GM21515 (cell line): Measurements from ENCODE around the gene GALNT17.
"Not testable (repeated sequence)": the region's sequence is repeated elsewhere in the genome, so short reads cannot be mapped to it uniquely, and the experiment has no call there.

Experiments used
- ATAC-seq: cut with Tn5 transposase; IDR thresholded peaks from one replicate; pipeline ENCODE4 v1.9.1; 2021; ENCODE audit not compliant: unreplicated experiment

GALNT17 gene

DNA sequence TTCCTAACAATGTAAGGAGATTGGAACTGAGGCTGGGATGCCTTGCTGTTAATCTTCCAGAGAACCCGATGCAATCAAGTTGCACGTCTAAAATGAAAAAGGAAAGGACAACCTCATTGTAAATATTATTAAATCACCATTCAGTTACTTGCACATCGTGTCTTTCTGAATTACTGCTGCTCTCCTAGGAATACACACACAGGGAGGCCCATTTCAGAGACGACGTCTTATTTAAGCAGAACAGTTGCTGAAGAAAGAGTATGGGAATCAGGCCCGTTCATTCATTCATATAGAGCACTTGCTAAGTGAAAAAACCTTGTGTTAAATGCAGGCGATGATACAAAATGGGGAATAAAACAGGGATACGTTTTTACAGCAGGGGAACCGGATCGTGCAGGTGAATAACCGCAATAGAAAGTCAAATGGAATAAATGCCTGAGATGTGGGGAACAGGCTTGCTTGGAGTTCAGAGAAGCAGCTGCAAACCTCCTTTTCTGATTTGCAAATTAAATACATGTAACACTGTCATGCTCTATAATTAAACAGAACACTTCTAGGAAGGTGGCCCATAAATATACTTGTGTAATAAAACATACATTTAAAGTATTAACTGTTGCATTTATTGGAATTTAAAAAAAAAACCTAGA is 409.9 kb downstream of the GALNT17 start:
- ATAC-seq: no peak

DNA sequence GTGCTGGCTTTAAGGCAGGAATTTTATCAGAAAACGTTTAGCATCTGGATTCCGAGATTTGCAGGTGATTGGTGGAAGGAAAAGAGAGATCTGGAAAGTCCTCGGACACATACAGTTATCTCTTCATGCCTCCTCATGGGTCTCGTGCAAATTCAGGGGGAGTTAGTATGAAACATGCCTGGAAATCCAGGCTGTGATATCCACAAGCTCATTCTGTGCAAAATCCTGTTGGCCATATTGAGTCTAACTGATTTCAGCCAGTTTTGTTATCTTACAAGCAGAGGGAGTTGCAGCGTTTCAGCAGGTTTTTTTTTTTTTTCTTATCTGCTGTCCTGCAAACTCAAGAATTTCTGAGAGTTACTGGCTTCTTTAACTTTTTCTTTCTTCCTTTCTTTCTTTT is 411.5 kb downstream of the GALNT17 start:
- no peak for ATAC-seq

DNA sequence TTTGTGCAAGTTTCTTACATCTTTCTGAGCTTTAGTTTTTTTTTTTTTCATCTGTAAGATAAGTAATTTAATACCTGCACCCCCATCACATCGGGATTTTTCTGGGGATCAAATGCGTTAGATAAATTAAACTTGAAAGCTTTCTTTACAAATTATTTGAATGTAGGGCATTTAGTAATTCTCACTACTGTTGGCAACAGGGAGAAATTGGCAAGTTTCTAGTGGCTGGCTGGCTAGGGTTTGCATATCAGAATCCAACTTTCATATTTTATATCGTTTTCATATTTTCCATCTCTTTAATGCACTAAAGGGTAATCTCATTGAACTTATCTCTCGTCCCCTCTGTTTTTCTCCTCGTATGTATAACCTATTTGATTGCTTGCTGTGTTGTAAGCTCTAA is 412.9 kb downstream of the GALNT17 start:
- no peak for ATAC-seq

DNA sequence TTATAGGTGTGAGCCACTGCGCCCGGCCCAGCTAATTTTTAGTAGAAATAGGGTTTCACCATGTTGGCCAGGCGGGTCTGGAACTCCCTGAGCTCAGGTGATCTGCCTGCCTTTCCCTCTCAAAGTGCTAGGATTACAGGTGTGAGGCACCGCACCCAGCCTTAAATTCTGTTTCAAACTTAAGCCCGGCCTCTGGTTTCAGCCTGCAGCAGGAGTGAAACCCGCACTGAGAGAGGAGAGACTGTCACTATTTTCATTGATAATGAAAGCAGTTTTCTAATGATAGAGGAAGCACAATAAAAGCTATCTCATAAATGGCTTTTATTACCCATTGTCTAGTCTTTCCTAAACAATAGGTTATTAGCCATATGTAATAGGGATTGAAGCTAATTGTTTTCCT is 415.5 kb downstream of the GALNT17 start:
- ATAC-seq: no peak

DNA sequence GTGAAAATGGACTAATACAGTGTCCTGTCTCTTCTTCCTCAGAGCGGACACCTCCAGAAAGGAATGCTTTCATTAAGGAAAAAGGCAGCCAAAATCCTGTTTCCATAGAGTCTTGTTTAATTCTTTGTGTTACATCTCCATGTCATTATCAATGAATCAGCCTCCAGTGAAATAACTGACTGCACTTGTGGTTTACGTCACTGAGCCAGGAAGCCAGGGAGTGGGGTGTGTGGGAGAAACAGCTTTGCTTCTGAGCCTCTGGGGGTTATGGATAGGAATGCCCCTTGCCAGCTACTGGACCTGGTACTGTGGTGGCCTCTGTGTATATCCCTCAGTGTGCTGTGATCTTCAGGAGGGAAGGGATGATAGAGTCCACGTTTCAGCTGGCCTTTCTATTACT is 416.8 kb downstream of the GALNT17 start:
- ATAC-seq: no peak

DNA sequence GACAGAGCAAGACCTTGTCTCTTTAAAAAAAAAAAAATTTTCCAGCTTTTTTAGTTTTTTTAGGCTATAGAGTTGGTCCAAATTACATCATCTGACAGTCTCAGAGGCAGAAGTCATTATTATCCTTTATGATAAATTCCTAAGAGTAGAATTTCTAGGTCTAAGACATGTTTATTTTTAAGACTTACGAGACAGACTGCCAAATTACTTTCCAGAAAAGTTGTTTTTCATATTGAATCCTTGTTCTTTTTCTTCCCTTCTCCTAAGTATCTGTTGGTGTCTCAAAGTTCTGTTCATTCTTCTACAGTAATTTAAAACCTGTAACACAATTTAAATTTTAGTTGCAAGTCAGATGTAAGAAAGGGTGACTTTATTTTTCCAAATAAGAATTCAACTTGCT is 421.4 kb downstream of the GALNT17 start:
- no peak for ATAC-seq

DNA sequence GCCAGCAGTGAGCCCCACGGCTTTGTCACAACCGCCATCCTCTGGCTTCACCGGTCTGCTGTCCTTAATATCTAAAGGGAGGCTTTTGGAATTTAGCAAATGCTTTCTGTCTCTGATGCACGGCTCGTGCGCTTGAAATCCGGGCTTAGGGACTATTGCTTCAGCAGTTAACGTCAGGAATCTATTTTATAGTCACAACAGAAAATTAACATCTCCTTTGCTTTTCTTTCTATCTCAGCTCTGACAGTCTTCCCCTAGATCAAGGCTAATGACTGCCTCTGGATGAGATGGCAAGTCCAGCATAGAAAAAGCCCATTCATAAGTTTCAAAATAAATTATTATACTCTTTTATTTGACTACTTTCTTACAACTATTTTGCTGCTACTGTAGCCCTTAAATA is 423.8 kb downstream of the GALNT17 start:
- no peak for ATAC-seq

DNA sequence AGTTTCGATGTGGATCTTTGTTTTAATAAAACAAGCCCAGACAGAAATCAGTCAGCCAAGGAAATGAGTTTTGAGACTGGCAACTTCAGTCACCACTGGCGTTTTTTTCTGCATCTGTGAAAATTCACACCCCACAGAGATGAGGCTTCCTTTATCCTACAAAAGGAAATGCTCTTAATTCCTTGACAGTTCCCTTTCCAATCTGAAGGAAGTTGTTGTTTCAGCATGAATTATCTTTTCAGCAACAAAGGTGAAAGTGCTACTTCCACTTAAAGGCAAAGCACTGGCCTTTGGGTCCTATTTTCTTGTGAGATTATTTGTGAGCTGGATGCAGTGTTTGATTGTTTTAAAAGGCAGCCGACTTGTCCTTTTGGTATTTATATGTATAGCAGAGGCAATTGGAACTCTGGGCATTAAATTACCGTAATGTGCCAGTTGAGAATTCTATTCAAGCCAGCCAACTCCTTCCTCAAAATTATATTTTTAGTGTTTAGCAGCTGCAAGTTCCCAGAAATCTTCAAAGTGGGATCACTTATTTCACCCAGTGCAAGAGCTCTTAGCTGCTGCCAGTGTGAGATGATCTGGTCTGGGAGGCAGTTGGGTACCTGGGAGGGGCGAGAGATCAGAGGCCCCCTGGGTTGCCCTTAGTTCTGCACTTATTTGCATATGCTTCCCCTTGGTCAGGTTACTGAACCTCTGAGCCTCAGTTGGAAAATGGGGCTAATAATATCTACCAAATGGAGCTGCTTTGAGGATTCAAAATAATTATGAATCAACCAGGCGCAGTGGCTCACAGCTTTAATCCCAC is 427.1 kb downstream of the GALNT17 start:
- ATAC-seq: no peak

DNA sequence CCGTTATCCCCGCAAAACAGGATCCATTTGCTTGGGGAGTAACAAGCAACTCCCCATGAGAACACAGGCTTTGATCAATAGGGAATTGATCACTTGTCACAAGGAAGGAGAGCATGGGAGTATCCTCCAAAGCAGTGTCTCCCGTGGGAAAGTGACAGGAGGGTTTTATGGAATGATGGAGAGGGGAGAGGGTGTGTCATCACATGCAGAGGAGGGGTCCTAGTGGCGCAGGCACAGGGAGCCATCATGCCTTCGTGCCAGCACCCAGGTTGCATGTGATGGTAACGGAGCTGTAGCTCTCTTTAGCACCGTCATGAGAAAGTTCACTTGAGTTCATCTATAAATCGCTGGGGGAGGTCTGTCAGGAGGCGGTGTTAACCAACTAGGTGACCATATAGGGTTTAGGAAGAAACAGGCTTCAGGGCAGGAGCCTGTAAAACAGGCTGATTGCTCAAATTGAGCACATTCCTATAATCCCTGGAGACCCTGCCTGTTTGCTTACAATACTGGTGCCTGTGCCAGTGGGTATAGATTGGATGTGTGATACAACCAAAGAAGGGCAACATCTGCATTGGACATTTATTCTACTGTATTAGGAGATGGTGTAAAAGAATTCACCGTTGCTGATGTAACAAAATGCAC is 428.5 kb downstream of the GALNT17 start:
- ATAC-seq: no peak

DNA sequence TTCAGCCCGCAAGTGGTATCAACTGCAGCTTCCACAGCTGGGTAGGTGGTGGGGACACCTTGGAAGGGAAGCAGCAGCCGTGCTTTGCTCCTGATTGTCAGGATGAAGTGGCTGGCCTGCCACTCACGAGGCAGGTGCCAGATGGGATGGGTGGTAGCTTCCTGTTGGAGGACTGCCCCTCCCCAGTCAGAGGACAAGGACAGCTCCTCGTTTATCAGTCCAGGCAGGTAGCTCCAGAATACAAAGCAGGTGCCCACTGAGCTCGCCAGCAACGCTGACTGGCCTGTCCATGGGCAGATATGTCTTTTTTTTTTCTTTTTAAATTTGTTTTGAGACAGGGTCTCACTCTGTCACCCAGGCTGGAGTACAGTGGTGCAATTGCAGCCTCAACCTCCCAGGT is 431.3 kb downstream of the GALNT17 start:
- ATAC-seq: no peak

DNA sequence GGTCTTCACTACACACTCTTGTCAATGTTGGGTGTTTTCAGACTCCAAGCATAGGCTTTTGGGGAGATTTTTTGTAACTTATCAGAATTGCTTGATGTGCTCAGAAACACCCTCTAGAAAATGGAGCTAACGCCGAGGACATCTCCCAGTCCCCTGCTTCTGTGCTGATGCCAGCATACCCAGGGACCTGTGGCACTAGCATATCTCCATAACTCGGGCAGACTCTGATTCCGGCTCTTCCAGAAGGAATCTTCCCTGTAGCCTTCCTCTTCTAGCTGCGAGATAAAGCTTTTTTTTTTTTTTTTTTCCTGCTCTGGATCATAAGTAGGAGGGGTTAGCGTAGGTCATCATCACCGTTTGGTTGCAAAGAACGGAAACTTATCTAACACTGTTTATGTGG is 434.4 kb downstream of the GALNT17 start:
- no peak for ATAC-seq

DNA sequence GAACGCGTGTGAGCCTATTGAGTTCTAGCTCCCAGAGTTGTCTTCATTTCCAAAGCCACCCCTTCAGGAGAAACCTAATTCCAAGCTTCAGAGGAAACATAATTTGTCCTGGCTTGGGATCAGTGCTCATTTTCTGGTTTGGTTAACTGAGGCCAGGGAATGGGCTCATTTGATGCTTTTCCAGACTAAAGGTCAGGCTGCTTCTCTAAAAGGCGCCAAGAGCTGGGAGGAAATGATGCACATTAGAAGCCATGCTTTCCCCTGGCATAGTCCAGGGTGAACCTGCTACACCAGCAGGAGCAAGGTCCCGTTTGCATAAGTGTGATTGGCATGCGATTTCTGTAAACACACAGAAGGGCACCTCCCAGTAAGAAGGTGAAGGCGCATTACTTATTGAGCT is 435.0 kb downstream of the GALNT17 start:
- ATAC-seq: no peak

DNA sequence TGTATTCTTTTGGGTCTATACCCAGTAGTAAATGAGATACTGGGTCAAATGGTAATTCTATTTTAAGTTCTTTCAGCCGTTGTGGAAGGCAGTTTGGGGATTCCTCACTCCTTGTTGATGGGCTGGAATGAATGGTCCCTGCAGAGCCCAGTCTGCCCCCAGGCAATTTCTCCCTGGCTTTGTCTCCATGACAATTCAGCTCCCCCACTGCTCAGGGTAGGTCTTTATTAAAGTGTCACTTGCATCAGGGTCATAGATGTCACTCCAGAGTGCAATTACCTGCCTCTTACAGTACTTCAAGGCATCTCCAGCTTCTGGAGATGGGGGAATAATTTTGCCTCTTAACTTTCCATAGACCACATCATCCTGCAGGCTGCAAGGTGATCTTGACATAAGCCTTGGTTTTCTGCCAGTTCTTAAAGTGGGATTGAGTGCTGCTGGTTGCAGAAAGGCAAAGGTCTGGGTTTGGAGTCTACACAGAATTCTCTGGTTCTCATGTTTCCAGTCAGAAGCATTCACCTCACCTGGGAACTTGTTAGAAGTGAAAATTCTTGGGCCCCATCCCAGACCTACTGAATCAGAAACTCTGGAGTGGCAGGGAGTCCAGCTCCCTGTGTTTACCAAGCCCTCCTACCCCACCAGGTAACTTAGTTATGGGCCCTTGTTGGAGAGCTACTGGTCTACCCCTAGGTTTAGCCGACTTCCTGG is 442.4 kb downstream of the GALNT17 start:
- ATAC-seq: no peak

DNA sequence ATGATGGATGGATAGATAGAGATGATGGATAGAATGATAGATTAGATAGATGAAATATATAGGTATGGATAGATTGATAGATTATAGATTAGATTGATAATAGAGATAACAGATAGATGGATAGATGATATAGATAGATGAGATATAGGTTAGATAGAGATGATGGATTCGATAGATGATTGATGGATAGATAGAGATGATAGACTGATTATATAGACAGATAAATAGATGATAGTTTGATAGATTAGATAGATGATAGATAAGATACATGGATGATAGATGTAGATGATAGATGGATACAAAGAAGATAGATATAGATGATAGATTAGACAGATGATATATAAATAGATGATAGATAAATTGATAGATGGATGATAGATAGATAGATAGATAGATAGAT is 448.1 kb downstream of the GALNT17 start:
- ATAC-seq: no peak

DNA sequence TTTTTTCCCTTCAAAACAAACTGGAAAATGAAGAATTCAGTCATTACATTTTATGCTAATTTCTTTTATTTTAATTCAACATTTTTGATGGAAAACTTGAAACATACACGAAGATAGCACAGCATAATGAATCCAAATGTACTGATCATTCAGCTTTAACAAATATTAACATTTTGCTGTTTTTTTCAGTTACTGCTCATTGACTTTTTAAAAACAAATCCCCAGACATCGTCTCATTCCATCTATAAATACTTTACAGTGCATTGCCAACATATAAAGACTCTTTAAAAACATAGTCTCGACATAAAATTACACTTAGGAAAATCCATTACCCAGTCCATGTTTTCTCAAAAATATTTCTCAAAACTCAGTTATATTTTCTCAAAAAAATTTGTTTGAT is 452.3 kb downstream of the GALNT17 start:
- no peak for ATAC-seq

DNA sequence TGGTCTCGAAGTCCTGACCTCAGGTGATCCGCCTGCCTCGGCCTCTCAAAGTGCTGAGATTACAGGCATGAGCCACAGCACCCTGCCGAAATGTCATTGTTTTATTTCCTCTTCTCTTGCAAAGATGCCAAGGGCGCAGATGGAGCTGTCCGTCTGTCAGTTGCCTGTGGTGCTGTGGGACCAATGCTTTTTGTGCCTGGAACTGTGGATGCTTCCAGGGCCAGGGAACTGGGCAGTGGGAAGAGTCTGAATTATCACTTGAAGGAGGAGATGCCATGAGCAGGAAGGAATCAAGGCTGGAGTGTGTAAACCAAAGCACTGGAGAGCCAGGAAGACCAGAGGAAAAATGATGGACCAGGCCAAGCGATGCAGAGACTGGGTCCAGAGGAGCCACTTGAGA is 459.9 kb downstream of the GALNT17 start:
- ATAC-seq: no peak

DNA sequence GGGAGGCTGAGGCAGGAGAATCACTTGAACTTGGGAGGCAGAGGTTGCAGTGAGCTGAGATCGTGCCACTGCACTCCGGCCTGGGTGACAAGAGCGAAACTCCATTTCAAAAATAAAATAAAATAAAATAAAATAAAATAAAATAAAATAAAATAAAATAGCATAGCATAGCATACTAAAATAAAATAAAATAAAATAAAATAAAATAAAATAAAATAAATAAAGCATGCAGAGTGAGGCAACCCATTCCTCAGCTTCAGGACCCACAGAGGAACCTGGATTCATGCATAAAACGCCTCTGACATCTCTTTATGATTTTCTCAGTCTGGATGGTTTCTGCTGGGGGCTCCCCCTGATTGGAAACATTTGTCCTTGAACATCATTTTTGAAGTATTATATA is 460.4 kb downstream of the GALNT17 start:
- not testable (repeated sequence) for ATAC-seq

DNA sequence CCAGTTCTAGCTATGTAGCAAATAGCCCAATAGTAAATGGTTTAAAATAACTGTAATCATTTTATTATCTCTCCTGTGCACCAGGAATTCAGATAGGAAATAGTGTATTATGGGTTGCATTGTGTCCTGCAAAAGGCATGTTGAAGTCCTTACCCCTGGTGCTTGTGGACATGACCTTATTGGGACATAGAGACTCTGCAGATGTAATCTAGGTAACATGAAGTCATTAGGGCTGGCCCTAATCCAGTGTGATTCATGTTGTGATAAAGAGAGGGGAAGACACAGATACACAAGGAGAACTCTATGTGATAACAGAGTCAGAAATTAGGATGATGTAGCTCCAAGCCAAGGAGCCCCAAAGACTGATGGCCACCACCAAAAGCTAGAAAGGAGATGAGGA is 462.8 kb downstream of the GALNT17 start:
- ATAC-seq: no peak

DNA sequence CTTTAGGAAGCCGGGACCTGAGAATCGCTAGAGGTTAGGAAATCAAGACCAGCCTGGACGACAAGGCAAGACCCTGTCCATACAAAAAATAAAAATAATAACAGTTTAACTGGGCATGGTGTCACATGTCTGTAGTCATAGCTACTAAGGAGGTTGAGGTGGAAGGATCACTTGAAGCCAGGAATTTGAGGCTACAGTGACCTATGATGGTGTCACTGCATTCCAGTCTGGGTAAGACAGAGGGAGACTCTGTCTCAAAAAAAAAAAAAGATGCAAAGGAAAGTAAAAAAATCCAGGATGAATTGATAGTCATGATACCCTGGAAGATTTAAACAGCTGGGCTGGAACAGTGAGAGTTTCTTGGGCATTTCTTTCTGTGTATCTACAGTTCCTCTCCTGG is 463.2 kb downstream of the GALNT17 start:
- ATAC-seq: no peak

DNA sequence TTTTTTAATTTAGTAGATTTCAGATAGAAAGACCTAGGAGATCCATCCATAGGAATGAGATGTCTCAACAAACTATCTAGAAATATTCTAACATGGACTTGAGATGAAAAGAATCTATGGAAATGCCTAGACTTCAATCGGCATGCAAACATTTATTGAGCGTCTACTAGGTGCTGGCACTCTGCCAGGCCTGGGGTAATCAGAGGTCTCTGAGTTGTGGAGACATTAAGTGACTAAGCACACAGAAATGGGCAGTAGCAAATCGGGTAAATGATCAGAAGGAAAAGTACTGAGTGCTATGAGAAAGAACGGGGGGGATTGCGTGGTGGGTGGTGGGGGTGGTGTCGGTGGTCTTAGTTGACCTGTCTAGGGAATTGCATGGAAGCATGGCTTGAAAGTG is 466.6 kb downstream of the GALNT17 start:
- no peak for ATAC-seq

DNA sequence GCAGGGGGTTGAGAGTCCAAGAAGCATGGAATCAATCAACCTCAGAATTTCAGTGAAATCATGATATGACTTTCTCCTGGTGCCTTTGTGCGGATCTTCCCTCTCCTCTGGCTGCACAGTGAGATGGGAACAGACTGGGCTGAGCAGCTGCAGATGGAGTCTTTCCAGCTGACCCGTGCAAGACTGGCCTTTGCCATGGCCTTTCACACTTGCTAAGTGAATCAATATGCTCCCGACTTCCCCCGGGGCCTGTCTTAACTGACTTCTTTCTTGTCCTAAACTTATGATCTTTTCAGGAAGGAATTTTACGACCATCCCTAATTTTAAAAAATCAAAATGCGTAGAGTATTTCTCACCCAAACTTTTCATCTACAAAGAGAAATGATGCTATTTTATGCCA is 469.9 kb downstream of the GALNT17 start:
- ATAC-seq: no peak
